A204.1 (cell line): ENCODE measurements around the gene CD300LD.

Experiments used
- FAIRE-seq: peaks from 2 replicates; lab custom pipeline; 2012; peaks lifted over from hg19 to GRCh38; lab: Jason Lieb, UNC

The CD300LD gene

GRCh38 chr17:74543891-74544760 is 48.0 kb downstream of the CD300LD start:
- FAIRE-seq: no peak

- FAIRE-seq: no peak
These were observed 48.7 kb downstream of the CD300LD start for GRCh38 chr17:74543406-74543805.

GRCh38 chr17:74542727-74543383 is 49.2 kb downstream of the CD300LD start:
- FAIRE-seq: no peak

GRCh38 chr17:74542166-74542565 is 49.9 kb downstream of the CD300LD start:
- no peak for FAIRE-seq

GRCh38 chr17:74541176-74542111 is 50.6 kb downstream of the CD300LD start:
- no peak for FAIRE-seq

GRCh38 chr17:74539281-74539820 is 52.7 kb downstream of the CD300LD start:
- no peak for FAIRE-seq

- FAIRE-seq: no peak
These were observed 55.2 kb downstream of the CD300LD start for GRCh38 chr17:74536890-74537289.

GRCh38 chr17:74532115-74532514 is 60.0 kb downstream of the CD300LD start:
- no peak for FAIRE-seq

GRCh38 chr17:74531231-74531761 is 60.8 kb downstream of the CD300LD start, which contains the start of gene CD300LB:
CD300LB (minus strand) TSS chr17:74531475; CDS start chr17:74531350, 125 bp downstream.
- FAIRE-seq: no peak

- FAIRE-seq: no peak
These were observed 61.3 kb downstream of the CD300LD start for GRCh38 chr17:74530831-74531150.
